ENCODE measurements around the gene GOLGB1.

DNA sequence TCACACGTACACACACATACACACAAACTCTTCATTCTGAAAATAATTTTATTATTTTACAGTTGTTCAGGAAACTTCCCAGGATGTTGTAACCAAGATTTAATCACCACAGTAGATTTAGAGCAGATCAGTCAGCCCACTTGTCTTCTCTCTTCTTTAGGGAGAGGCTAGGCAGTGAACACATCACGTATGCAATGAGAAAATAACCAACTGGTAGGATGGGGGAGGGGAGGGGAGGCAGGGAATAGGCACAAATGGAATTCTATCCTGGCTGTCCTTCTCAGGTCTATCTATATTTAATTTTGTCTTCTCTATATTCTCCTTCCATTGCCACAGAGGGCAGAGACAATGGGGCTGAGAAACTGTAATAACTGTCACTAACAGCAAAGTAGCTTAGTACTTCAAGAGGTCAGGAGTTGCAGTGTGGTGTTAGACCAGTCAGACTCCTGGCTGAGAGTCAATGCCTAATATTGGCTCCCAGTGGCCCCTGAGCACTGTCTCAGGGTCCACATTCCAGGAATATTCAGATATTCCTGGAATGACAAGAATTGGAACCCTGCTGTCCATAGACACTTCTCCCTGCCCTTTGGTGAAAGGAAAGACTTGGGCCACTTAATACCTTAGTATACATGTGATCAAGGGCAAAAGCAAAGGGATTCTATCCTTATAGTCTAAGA lies 86.2 kb downstream of the GOLGB1 start:
- no peak for TF ChIP-seq ARNTL (CRISPR knock-in tag; IDR thresholded peaks at IDR 0.05; ENCODE audit: borderline replicate concordance, low read depth)
- TF ChIP-seq ZFP30 (CRISPR knock-in tag; IDR thresholded peaks at IDR 0.05) = no peak
- TF ChIP-seq ZNF70 (CRISPR knock-in tag; IDR thresholded peaks at IDR 0.05) = no peak
- TF ChIP-seq, protein P1, sequence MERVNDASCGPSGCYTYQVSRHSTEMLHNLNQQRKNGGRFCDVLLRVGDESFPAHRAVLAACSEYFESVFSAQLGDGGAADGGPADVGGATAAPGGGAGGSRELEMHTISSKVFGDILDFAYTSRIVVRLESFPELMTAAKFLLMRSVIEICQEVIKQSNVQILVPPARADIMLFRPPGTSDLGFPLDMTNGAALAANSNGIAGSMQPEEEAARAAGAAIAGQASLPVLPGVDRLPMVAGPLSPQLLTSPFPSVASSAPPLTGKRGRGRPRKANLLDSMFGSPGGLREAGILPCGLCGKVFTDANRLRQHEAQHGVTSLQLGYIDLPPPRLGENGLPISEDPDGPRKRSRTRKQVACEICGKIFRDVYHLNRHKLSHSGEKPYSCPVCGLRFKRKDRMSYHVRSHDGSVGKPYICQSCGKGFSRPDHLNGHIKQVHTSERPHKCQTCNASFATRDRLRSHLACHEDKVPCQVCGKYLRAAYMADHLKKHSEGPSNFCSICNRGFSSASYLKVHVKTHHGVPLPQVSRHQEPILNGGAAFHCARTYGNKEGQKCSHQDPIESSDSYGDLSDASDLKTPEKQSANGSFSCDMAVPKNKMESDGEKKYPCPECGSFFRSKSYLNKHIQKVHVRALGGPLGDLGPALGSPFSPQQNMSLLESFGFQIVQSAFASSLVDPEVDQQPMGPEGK (CRISPR knock-in tag; IDR thresholded peaks at IDR 0.05; ENCODE audit: borderline replicate concordance) = no peak
- TF ChIP-seq CREB5 (CRISPR knock-in tag; IDR thresholded peaks at IDR 0.05; ENCODE audit: low read depth) = no peak
- TF ChIP-seq ZFP3 (CRISPR knock-in tag; IDR thresholded peaks at IDR 0.05) = no peak
- no peak for TF ChIP-seq ISL1 (CRISPR knock-in tag; IDR thresholded peaks at IDR 0.05)
- no peak for TF ChIP-seq BACH2 (CRISPR knock-in tag; IDR thresholded peaks at IDR 0.05; ENCODE audit: borderline replicate concordance)
- TF ChIP-seq, protein P2, sequence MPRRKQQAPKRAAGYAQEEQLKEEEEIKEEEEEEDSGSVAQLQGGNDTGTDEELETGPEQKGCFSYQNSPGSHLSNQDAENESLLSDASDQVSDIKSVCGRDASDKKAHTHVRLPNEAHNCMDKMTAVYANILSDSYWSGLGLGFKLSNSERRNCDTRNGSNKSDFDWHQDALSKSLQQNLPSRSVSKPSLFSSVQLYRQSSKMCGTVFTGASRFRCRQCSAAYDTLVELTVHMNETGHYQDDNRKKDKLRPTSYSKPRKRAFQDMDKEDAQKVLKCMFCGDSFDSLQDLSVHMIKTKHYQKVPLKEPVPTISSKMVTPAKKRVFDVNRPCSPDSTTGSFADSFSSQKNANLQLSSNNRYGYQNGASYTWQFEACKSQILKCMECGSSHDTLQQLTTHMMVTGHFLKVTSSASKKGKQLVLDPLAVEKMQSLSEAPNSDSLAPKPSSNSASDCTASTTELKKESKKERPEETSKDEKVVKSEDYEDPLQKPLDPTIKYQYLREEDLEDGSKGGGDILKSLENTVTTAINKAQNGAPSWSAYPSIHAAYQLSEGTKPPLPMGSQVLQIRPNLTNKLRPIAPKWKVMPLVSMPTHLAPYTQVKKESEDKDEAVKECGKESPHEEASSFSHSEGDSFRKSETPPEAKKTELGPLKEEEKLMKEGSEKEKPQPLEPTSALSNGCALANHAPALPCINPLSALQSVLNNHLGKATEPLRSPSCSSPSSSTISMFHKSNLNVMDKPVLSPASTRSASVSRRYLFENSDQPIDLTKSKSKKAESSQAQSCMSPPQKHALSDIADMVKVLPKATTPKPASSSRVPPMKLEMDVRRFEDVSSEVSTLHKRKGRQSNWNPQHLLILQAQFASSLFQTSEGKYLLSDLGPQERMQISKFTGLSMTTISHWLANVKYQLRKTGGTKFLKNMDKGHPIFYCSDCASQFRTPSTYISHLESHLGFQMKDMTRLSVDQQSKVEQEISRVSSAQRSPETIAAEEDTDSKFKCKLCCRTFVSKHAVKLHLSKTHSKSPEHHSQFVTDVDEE (CRISPR knock-in tag; IDR thresholded peaks at IDR 0.05) = no peak
- no peak for TF ChIP-seq OSR1 (CRISPR knock-in tag; IDR thresholded peaks at IDR 0.05)
- TF ChIP-seq ZC3H10 (CRISPR knock-in tag; IDR thresholded peaks at IDR 0.05) = no peak
